SJCRH30 (cell line): ENCODE results near the gene TRERF1. TPM values are rescaled to one million over a fixed set of nuclear protein-coding genes. Genes with fewer than 3 reads are reported as not detected.
"Not testable (repeated sequence)": the region's sequence is repeated elsewhere in the genome, so short reads cannot be mapped to it uniquely, and the experiment has no call there.

ENCODE experiments used
- DNase-seq, 2 experiments: peaks; one replicate each; pipeline ENCODE4 v3.0.0-alpha.2; 2015 to 2020
- H3K27ac ChIP-seq: fragments of 250-450 bp; sonication (Bioruptor Pico); 2 replicates; pipeline ENCODE4 v1.5.1; 2020; ENCODE audit warnings: mild to moderate bottlenecking, moderate library complexity
- H3K27me3 ChIP-seq: fragments of 250-450 bp; sonication (Bioruptor Pico); 2 replicates; pipeline ENCODE4 v1.5.1; 2020; ENCODE audit warnings: mild to moderate bottlenecking, moderate library complexity
- H3K36me3 ChIP-seq: fragments of 250-450 bp; sonication (Bioruptor Pico); 2 replicates; pipeline ENCODE4 v1.5.1; 2020; ENCODE audit warnings: mild to moderate bottlenecking, moderate library complexity
- H3K4me1 ChIP-seq: fragments of 250-450 bp; sonication (Bioruptor Pico); 2 replicates; pipeline ENCODE4 v1.5.1; 2020; ENCODE audit warnings: mild to moderate bottlenecking, moderate library complexity
- H3K4me3 ChIP-seq: fragments of 250-450 bp; sonication (Bioruptor Pico); 2 replicates; pipeline ENCODE4 v1.5.1; 2020; ENCODE audit warnings: mild to moderate bottlenecking, moderate library complexity
- H3K9me3 ChIP-seq: fragments of 250-450 bp; sonication (Bioruptor Pico); replicated peaks from 2 replicates; pipeline ENCODE4 v1.5.1; 2020; ENCODE audit warnings: mild to moderate bottlenecking, moderate library complexity
- total RNA-seq: library from RNA; depleted of rRNA; stranded (reverse); fragments of >200 nt; shearing (Covaris generic); gene quantifications from 2 replicates; pipeline ENCODE4 v1.2.3, GENCODE V29; 2014

TRERF1 gene
- total RNA-seq, 1 experiment from 2014 or later = 1.5 TPM

- no peaks in the 10 kb centered on the region for H3K9me3 ChIP-seq
- H3K4me1 ChIP-seq = peaks cover 15% of the 10 kb centered on the region; the same call in 1 of the 2 replicates
- peaks cover 4% of the 10 kb centered on the region; the same call in 1 of the 2 replicates for H3K27me3 ChIP-seq
- DNase-seq = no peak
- no peak overlapping the region for H3K27ac ChIP-seq
- H3K4me3 ChIP-seq = no peak overlapping the region
- no peaks in the 10 kb centered on the region for H3K36me3 ChIP-seq
Measured at GRCh38 chr6:42222448-42222847, 229.3 kb downstream of the TRERF1 start.

GRCh38 chr6:42221546-42221945 lies 230.2 kb downstream of the TRERF1 start:
- peaks cover 4% of the 10 kb centered on the region; the same call in 1 of the 2 replicates for H3K27me3 ChIP-seq
- no peak overlapping the region for H3K27ac ChIP-seq
- H3K9me3 ChIP-seq = no peaks in the 10 kb centered on the region
- no peaks in the 10 kb centered on the region for H3K36me3 ChIP-seq
- H3K4me3 ChIP-seq = no peak overlapping the region
- no peak for DNase-seq
- peaks cover 8% of the 10 kb centered on the region; the same call in 1 of the 2 replicates for H3K4me1 ChIP-seq

- DNase-seq = no peak
Measured at GRCh38 chr6:42220807-42221206, 230.9 kb downstream of the TRERF1 start.

DNA sequence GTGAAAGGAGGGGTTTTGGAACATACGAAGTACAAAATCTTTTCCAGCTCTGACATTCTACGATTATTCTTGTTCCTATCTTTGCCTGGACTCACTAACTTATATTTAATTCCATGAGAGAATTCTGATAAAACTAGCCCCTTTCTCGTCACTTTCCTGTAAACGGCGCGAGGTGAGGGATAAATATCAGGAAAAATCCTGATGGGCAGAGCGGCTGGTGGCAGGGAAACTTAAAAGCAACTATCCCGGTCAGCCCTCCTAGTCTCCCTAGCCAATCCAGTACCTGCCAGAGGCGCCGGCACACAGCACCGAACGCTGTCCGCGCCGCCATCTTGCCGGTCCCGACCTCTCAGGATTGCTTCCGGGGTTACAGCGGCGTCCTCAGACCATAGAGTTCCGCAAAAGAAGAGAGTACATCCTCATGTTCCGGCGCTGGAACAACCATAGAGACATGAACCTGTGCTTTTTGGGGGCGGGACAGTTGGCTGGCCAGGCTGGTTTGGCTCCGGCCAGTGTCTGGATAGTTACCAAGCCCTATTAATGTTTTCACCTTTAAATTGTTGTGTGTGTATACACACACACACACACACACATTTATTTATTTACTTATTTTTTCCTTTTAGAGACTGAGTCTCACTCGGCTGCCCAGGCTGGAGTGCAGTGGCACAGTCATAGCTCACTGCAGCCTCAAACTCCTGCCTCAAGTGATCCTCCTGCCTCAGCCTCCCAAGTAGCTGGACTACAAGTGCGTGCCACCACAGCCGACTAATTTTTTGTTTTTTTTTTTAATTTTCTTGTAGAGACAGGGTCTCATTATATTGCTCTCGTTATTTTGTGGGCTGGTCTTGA lies 234.0 kb downstream of the TRERF1 start, which contains the start of gene MRPS10:
MRPS10 (minus strand) TSS at position 343 of the 849 bp plus-strand sequence; CDS start at position 331, 12 bp downstream.
- Histone ChIP-seq H3K9me3 (no peaks in the 10 kb centered on the region), H3K4me1 (no peaks in the 10 kb centered on the region), H3K36me3 (peaks cover 10% of the 10 kb centered on the region), H3K27me3 (no peaks in the 10 kb centered on the region), H3K4me3 (peak within 1 kb of the TSS; percentile 88), H3K27ac (peak within 1 kb of the TSS; percentile 73)
- peak; percentile 94 to 96 for DNase-seq

More at GRCh38 chr6:42220807-42221206, 230.9 kb downstream of the TRERF1 start:
- Histone ChIP-seq H3K4me1 (peaks cover 3% of the 10 kb centered on the region; the same call in 1 of the 2 replicates), H3K27me3 (peaks cover 4% of the 10 kb centered on the region; the same call in 1 of the 2 replicates), H3K4me3 (no peak overlapping the region), H3K27ac (no peak overlapping the region), H3K9me3 (no peaks in the 10 kb centered on the region), H3K36me3 (no peaks in the 10 kb centered on the region)

DNA sequence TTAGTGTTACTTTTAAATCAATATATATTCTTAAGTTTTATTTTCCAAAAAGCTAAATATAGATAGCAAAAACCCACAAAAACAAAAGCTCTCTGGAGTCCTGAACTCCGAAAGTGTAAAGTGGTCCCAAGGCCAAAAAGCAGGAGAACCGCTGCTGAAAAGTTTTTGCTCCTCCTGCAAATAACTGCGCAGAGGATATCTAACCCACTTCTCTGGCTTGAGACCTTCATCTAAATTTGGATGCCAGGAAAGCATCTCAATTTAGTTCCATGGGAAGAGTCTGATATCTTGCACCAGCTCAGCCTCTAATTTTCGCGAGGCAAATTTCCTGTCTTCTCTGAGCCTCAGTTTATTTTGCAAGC lies 234.6 kb downstream of the TRERF1 start:
- DNase-seq = peak in 1 of 2 experiments; percentile 20
- peaks cover 13% of the 10 kb centered on the region for H3K36me3 ChIP-seq
- no peaks in the 10 kb centered on the region for H3K27me3 ChIP-seq
- peak overlapping the region; percentile 73 for H3K27ac ChIP-seq
- peak overlapping the region; percentile 88 for H3K4me3 ChIP-seq
- H3K4me1 ChIP-seq = no peaks in the 10 kb centered on the region
- H3K9me3 ChIP-seq = no peaks in the 10 kb centered on the region

DNA sequence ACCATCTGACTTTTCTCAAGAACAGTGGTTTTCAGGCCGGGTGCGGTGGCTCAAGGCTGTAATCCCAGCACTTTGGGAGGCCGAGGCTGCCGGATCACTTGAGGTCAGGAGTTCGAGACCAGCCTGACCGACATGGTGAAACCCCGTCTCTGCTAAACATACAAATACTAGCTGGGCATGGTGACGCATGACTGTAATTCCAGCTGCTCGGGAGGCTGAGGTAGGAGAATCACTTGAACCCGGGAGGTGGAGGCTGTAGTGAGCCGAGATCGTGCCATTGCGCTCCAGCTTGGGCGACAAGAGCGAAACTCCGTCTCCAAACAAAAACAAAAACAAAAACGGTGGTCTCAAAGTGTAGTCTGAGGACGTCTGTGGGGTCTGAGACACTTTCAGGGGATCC lies 235.2 kb downstream of the TRERF1 start:
- not testable (repeated sequence) for DNase-seq, H3K27ac ChIP-seq, H3K4me1 ChIP-seq, H3K9me3 ChIP-seq, H3K27me3 ChIP-seq
- Histone ChIP-seq H3K36me3 (peaks cover 13% of the 10 kb centered on the region), H3K4me3 (peak overlapping the region; percentile 88; the same call in 1 of the 2 replicates)

DNA sequence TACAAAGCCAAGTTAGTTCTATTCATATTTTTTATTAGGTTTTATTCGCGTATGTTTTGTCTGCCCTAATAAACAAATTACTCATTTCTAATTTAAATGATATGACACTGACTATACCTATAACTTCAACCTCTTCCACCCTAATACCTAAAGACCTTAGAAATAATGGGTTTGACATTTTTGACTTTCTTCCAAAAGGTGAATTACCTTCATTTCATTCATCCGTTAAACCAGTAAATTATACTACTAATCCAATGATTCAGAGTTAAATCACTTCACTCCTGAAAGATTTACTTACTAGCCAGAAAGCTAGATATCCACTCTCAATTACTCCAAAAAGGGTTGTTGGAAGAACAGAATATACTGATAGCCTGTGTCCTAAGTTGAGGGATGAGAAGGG lies 239.3 kb downstream of the TRERF1 start:
- H3K27me3 ChIP-seq = no peaks in the 10 kb centered on the region
- H3K36me3 ChIP-seq = peaks cover 31% of the 10 kb centered on the region
- no peaks in the 10 kb centered on the region for H3K9me3 ChIP-seq
- no peak overlapping the region for H3K4me3 ChIP-seq
- 0 out of 2 replicates have a peak, but pooled peaks cover 4% of the 10 kb centered on the region for H3K4me1 ChIP-seq
- H3K27ac ChIP-seq = no peak overlapping the region
- DNase-seq = no peak

DNA sequence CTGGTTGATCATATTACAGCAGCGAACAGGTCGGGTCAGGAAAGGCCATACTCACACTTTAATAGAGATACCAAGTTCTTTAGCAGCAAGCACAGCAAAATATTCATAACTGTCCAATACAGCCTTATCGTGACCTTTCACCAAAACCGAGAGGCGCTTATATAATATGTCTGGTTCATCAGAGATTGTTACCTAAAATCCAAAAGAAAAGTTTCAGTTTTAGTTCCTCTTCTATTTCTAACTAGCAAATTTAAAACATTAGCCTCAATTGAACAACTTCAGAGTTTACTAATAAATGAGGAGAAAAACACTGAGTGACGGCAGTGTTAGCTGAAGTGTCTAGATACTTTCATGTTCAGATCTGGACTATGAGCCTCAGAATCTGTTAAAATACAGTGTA lies 240.0 kb downstream of the TRERF1 start:
- H3K4me3 ChIP-seq = no peak overlapping the region
- no peaks in the 10 kb centered on the region for H3K27me3 ChIP-seq
- no peak overlapping the region for H3K27ac ChIP-seq
- DNase-seq = no peak
- 0 out of 2 replicates have a peak, but pooled peaks cover 4% of the 10 kb centered on the region for H3K4me1 ChIP-seq
- peaks cover 31% of the 10 kb centered on the region for H3K36me3 ChIP-seq
- no peaks in the 10 kb centered on the region for H3K9me3 ChIP-seq

DNA sequence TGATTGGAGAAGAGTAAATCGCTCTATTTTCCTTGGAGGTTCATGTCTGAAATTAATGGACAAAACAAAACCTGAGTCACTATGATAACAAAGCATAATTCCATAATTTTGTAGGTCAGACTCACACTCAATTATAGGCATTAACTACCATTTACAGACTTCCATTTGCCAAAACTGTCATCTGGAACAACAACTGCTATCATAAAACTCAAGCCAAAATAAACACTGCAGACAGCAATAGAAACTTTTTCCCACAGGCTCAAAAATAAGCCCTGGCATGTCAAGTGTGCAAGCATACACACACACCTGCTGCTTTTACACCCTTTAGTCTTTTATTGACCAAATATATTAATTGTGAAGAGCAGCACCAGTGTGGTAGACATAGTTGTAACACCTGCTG lies 241.2 kb downstream of the TRERF1 start:
- peaks cover 36% of the 10 kb centered on the region for H3K36me3 ChIP-seq

DNA sequence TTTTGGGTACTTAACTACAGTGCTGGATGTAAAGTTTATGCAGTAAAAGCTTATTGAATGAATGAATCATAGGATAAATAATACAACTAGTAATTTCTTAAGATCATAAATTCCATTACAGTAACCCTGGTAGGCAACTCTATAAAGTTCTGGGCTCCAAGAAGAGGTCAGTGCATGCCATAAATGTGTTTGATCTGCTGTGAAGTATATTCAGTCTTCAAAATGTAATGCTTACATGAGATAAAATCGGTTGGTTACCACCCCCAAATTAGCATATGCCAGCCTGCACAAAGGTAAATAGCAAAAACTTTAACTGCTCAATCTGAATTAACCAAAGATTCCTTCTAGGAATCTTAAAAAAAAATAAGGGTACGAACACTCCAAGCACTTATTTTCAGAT lies 244.2 kb downstream of the TRERF1 start:
- not testable (repeated sequence) for H3K27ac ChIP-seq, H3K9me3 ChIP-seq, H3K4me3 ChIP-seq, H3K4me1 ChIP-seq, H3K27me3 ChIP-seq, DNase-seq
- H3K36me3 ChIP-seq = peaks cover 26% of the 10 kb centered on the region

More for the DNA sequence above, 241.2 kb downstream of the TRERF1 start:
- Histone ChIP-seq H3K4me1 (0 out of 2 replicates have a peak, but pooled peaks cover 4% of the 10 kb centered on the region), H3K9me3 (no peaks in the 10 kb centered on the region), H3K4me3 (no peak overlapping the region), H3K27ac (no peak overlapping the region), H3K27me3 (no peaks in the 10 kb centered on the region)
- DNase-seq = peak; percentile 24 to 58

GRCh38 chr6:42204768-42205282 lies 246.9 kb downstream of the TRERF1 start:
- Histone ChIP-seq H3K27me3 (no peaks in the 10 kb centered on the region), H3K4me1 (no peaks in the 10 kb centered on the region; the same call in 1 of the 2 replicates), H3K4me3 (no peak overlapping the region), H3K27ac (no peak overlapping the region), H3K9me3 (no peaks in the 10 kb centered on the region), H3K36me3 (peaks cover 19% of the 10 kb centered on the region)
- DNase-seq = no peak

DNA sequence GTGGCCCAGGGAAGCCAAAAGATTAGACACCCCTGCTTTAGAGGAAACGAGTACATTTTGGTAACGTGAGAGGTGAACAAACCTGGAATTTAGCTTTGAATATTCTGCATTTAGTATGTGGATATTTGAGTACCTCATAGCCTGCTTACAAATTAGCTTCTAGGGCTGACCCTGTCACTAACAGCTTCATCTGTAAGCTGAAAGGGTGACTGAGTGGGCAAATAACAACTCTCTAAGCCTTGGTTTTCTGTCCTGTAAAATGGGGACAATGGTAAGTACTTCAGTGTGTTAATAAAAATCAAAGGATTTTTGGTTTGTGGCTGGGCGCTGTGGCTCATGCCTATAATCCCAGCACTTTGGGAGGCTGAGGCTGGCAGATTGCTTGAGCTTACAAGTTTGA lies 248.5 kb downstream of the TRERF1 start:
- peaks cover 7% of the 10 kb centered on the region for H3K36me3 ChIP-seq
- H3K27me3 ChIP-seq = no peaks in the 10 kb centered on the region
- no peaks in the 10 kb centered on the region; the same call in 1 of the 2 replicates for H3K4me1 ChIP-seq
- no peak overlapping the region for H3K4me3 ChIP-seq
- no peak overlapping the region for H3K27ac ChIP-seq
- no peak for DNase-seq
- no peaks in the 10 kb centered on the region for H3K9me3 ChIP-seq

DNA sequence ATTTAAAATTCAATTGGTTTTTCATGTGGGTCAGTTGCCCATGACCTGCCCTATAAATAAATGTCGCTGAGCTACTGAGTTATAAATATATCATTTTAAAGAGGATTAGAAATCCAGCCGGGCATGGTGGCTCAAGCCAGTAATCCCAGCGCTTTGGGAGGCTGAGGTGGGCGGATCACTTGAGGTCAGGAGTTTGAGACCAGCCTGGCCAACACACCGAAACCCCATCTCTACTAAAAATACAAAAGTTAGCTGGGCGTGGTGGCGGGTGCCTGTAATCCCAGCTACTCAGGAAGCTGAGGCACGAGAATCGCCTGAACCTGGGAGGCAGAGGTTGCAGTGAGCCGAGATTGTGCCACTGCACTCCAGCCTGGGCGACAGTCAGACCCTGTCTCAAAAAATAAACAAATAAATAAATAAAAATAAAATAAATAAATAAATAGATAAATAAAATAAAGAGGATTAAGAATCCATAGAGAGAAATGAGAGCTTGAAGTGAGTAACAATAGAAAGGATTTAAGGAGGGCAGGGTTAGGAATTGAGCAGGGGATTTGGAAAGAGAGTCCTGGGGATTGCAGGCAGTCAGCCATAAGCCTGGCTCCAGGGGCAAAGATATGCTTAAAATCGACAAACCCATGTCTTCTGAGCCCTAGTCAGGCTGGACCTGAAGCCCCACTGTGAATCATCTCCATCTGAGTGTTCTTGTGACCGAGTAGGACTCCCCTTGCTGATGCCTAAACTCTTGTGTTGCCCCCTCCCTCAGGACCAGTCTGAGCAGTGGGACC lies 249.4 kb downstream of the TRERF1 start:
- H3K4me3 ChIP-seq, H3K36me3 ChIP-seq, H3K27ac ChIP-seq, H3K9me3 ChIP-seq, DNase-seq, H3K4me1 ChIP-seq, H3K27me3 ChIP-seq: not testable (repeated sequence)

GRCh38 chr6:42201382-42201781 lies 250.3 kb downstream of the TRERF1 start:
- Histone ChIP-seq H3K9me3 (no peaks in the 10 kb centered on the region), H3K4me3 (no peak overlapping the region), H3K27ac (no peak overlapping the region), H3K36me3 (peaks cover 3% of the 10 kb centered on the region; the same call in 1 of the 2 replicates), H3K27me3 (no peaks in the 10 kb centered on the region), H3K4me1 (no peaks in the 10 kb centered on the region; the same call in 1 of the 2 replicates)
- DNase-seq = no peak
